Ishikawa (cell line): ENCODE data around the gene CDA.

Source experiments
- CEBPB ChIP-seq: IDR thresholded peaks from 2 replicates; pipeline ENCODE4 v1.6.1; 2012
- CREB1 ChIP-seq: IDR thresholded peaks from 2 replicates; pipeline ENCODE4 v1.6.1; 2012; ENCODE audit warnings: low read depth
- EP300 ChIP-seq: IDR thresholded peaks from 2 replicates; pipeline ENCODE4 v1.6.1; 2012; ENCODE audit warnings: borderline replicate concordance
- TCF12 ChIP-seq: IDR thresholded peaks from 2 replicates; pipeline ENCODE4 v1.6.1; 2012; ENCODE audit warnings: low read depth
- YY1 ChIP-seq: IDR thresholded peaks from 2 replicates; pipeline ENCODE4 v1.6.1; 2012; ENCODE audit warnings: low read depth

DNA sequence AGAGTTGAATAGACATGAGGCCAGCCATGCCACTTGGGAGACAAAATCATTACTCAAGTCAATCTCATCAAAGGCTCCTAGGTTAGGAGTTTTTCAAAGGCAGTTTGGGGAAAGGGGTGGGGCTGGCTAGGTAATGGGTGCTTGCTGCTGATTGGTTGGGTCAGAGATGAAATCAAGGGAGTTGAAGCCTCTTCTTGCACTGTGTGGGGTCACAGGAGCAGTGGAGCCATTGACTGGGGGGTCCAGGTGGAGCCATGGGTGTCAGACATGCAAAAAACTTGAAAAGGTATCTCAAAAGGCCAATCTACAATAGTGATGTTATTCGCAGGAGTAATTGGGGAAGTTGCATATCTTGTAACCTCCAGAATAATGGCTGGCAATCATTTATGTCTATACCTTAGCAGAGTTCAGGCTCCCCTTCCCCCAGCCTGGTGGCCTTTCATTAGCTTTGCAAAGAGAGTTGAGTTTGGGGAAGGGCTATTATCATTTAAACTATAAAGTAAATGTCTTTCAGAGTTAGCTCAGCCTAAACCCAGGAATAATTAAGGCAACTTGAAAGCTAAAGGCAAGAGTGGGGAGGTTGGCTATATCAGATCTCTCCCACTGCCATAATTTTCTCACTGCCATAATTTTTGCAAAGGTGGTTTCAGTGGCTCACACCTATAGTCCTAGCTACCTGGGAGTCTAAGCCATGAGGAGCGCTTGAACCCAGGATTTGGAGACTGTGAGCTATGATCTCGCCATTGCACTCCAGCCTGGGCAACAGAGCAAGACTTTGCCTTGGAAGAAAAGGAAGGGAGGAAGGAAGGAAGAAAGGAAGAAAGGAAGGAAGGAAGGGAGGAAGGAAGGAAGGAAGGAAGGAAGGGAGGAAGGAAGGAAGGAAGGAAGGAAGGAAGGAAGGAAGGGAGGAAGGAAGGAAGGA is 36.5 kb downstream of the CDA start:
- TF ChIP-seq EP300 (no peak), YY1 (no peak), TCF12 (no peak), CREB1 (no peak), CEBPB (no peak)
